Mesenchymal stem cell (in vitro differentiated cells and primary cell): ENCODE measurements around the gene LBR.
A peak's percentile ranks its signal among the peaks of the same experiment; 100 is the strongest.

Source experiments
- DNase-seq: peaks from one replicate; pipeline ENCODE4 v3.0.0-alpha.2; 2013
- H2AFZ ChIP-seq: one replicate; pipeline ENCODE4 v1.6.1; 2013; ENCODE audit warnings: low read depth, mild to moderate bottlenecking, control low read depth, inconsistent platforms, low read length, moderate library complexity
- H2AK5ac ChIP-seq: 2 replicates; pipeline ENCODE4 v1.6.1; 2013; ENCODE audit warnings: low read length, moderate library complexity, mild to moderate bottlenecking, inconsistent platforms; ENCODE audit not compliant: severe bottlenecking
- H2BK120ac ChIP-seq: one replicate; pipeline ENCODE4 v1.6.1; 2013; ENCODE audit warnings: low read depth, mild to moderate bottlenecking, inconsistent platforms, low read length, moderate library complexity
- H2BK12ac ChIP-seq, 2 experiments: one replicate each; pipeline ENCODE4 v1.6.1; 2013; ENCODE audit warnings: inconsistent platforms in 2 of 2, low read length in 2 of 2, mild to moderate bottlenecking in 2 of 2, moderate library complexity in 2 of 2, control low read depth in 1 of 2
- H2BK15ac ChIP-seq: one replicate; pipeline ENCODE4 v1.6.1; 2013; ENCODE audit warnings: mild to moderate bottlenecking, low read depth, inconsistent platforms; ENCODE audit not compliant: poor library complexity, severe bottlenecking
- H2BK5ac ChIP-seq: 2 replicates; pipeline ENCODE4 v1.6.1; 2013; ENCODE audit warnings: low read depth, mild to moderate bottlenecking, low read length, control low read depth, inconsistent platforms; ENCODE audit not compliant: poor library complexity, severe bottlenecking
- H3K14ac ChIP-seq, 2 experiments: one replicate each; pipeline ENCODE4 v1.6.1; 2013; ENCODE audit warnings: inconsistent platforms in 2 of 2, low read length in 2 of 2, control low read depth in 1 of 2, mild to moderate bottlenecking in 1 of 2, moderate library complexity in 1 of 2
- H3K18ac ChIP-seq, 2 experiments: one replicate each; pipeline ENCODE4 v1.6.1; 2013; ENCODE audit warnings: inconsistent platforms in 2 of 2, low read length in 2 of 2, control low read depth in 1 of 2, low read depth in 1 of 2, mild to moderate bottlenecking in 1 of 2
- H3K23ac ChIP-seq, 2 experiments: one replicate each; pipeline ENCODE4 v1.6.1; 2013; ENCODE audit warnings: inconsistent platforms in 2 of 2, low read length in 2 of 2, mild to moderate bottlenecking in 2 of 2, moderate library complexity in 2 of 2, control low read depth in 1 of 2
- H3K27ac ChIP-seq: 2 replicates; pipeline ENCODE4 v1.5.1; 2013; ENCODE audit warnings: mild to moderate bottlenecking, moderate library complexity, low read length, control low read depth, inconsistent platforms; ENCODE audit not compliant: poor library complexity, severe bottlenecking
- H3K27me3 ChIP-seq, 2 experiments: 2 replicates each; pipeline versions ENCODE4 v1.6.1 to v1.7.0; 2013; ENCODE audit warnings: low read length in 2 of 2, mild to moderate bottlenecking in 2 of 2, moderate library complexity in 2 of 2, control low read depth in 1 of 2, inconsistent platforms in 1 of 2; ENCODE audit not compliant: control insufficient read depth in 1 of 2, insufficient read depth in 1 of 2
- H3K36me3 ChIP-seq, 2 experiments: 2 replicates each; pipeline versions ENCODE4 v1.6.1 to v1.7.0; 2013; ENCODE audit warnings: low read length in 2 of 2, control low read depth in 1 of 2, inconsistent platforms in 1 of 2, low read depth in 1 of 2, mild to moderate bottlenecking in 1 of 2; ENCODE audit not compliant: insufficient read depth in 2 of 2, control insufficient read depth in 1 of 2
- H3K4ac ChIP-seq, 2 experiments: one replicate each; pipeline ENCODE4 v1.6.1; 2013; ENCODE audit warnings: inconsistent platforms in 2 of 2, low read length in 2 of 2, mild to moderate bottlenecking in 2 of 2, moderate library complexity in 2 of 2, control low read depth in 1 of 2, low read depth in 1 of 2
- H3K4me1 ChIP-seq: 2 replicates; pipeline ENCODE4 v1.6.1; 2013; ENCODE audit warnings: low read depth, low read length, control low read depth; ENCODE audit not compliant: control insufficient read depth, insufficient read depth
- H3K4me2 ChIP-seq: 2 replicates; pipeline ENCODE4 v1.6.1; 2013; ENCODE audit warnings: low read length, mild to moderate bottlenecking, inconsistent platforms; ENCODE audit not compliant: poor library complexity, severe bottlenecking
- H3K4me3 ChIP-seq, 2 experiments: 2 replicates each; pipeline versions ENCODE4 v1.5.1 to v1.7.0; 2013; ENCODE audit warnings: low read length in 2 of 2, mild to moderate bottlenecking in 2 of 2, control low read depth in 1 of 2, low read depth in 1 of 2; ENCODE audit not compliant: insufficient read depth in 1 of 2
- H3K79me1 ChIP-seq: replicated peaks from 2 replicates; pipeline ENCODE4 v1.6.1; 2013; ENCODE audit warnings: mild to moderate bottlenecking, control low read depth, low read length, inconsistent platforms; ENCODE audit not compliant: poor library complexity, severe bottlenecking
- H3K9ac ChIP-seq: 2 replicates; pipeline ENCODE4 v1.7.0; 2013; ENCODE audit warnings: mild to moderate bottlenecking, low read length, moderate library complexity
- H3K9me3 ChIP-seq: 2 replicates; pipeline ENCODE4 v1.7.0; 2013; ENCODE audit warnings: mild to moderate bottlenecking, low read length; ENCODE audit not compliant: control insufficient read depth
- H4K8ac ChIP-seq: one replicate; pipeline ENCODE4 v1.6.1; 2013; ENCODE audit warnings: inconsistent platforms, mild to moderate bottlenecking, low read length, moderate library complexity
- H4K91ac ChIP-seq: one replicate; pipeline ENCODE4 v1.6.1; 2013; ENCODE audit warnings: mild to moderate bottlenecking, low read length, inconsistent platforms
- WGBS: methylation state at CpG from one replicate; pipeline ENCODE4 v1.1.7; 2013; ENCODE audit warnings: mixed read lengths; 5-methylcytosine and 5-hydroxymethylcytosine counted together

The LBR gene

DNA sequence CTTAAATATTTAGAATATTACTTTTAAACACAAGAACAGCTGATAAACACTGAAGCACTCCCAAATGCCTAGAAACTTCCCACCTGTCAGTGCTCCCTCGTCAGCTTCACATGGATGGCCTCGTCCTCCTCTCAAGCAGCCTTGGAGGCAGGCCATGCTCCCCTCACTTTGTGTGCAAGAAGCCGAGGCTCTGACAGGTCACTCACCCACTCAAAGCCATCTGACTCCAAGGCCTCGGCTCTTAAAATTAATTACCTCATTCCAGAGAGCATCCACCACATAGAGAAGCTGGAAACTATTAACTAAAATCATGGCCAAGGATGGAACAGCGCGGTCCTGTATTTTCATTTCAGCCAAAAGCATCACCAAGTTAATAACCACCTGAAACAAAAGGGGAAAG is 17.8 kb downstream of the LBR start:
- Histone ChIP-seq H3K4ac (no peak overlapping the region), H3K79me1 (peaks cover 29% of the 10 kb centered on the region), H3K9me3 (no peaks in the 10 kb centered on the region), H3K4me1 (peaks cover 14% of the 10 kb centered on the region), H3K23ac (no peak overlapping the region), H2BK120ac (no peak overlapping the region), H3K27ac (peak overlapping the region; percentile 22), H2BK5ac (no peak overlapping the region), H2BK15ac (no peak overlapping the region), H2AFZ (no peak overlapping the region), H3K14ac (no peak overlapping the region), H3K27me3 (no peaks in the 10 kb centered on the region), H4K8ac (no peak overlapping the region), H2BK12ac (no peak overlapping the region), H3K36me3 (peaks cover 21 to 66% of the 10 kb centered on the region in 2 experiments), H3K4me2 (no peak overlapping the region), H3K18ac (no peak overlapping the region), H3K9ac (no peak overlapping the region), H3K4me3 (no peak overlapping the region), H2AK5ac (no peak overlapping the region), H4K91ac (no peak overlapping the region)
- DNase-seq, result no peak
- WGBS, result 93% methylated on average over 6 of the region's 6 CpGs

DNA sequence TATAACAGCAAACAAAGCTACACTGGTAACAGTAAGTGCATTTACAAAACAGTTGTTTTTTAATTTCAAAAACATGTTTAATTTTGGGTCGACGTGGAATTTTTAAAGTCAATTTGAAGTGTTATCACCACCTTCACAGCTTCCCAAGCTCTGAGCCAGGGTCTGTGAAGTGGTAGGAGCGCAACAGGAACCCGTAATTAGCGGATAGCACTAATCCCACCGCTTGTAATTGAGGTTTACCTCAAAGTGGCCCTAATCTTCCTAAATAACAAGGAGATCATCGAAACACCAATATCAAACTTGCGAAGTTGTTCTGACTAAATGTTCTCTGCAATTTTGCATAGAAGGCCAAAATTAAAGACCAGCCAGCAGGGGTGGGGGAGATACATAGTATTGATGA is 18.8 kb downstream of the LBR start:
- Histone ChIP-seq H3K4me1 (peaks cover 14% of the 10 kb centered on the region), H3K14ac (no peak overlapping the region), H2BK5ac (no peak overlapping the region), H3K4me3 (no peak overlapping the region), H3K27me3 (no peaks in the 10 kb centered on the region), H3K79me1 (peaks cover 28% of the 10 kb centered on the region), H2AK5ac (no peak overlapping the region), H2BK12ac (no peak overlapping the region), H3K23ac (no peak overlapping the region), H2BK15ac (no peak overlapping the region), H3K18ac (no peak overlapping the region), H3K36me3 (peaks cover 18 to 59% of the 10 kb centered on the region in 2 experiments), H3K27ac (no peak overlapping the region), H3K4ac (no peak overlapping the region), H3K4me2 (no peak overlapping the region), H3K9ac (no peak overlapping the region), H2BK120ac (no peak overlapping the region), H4K91ac (no peak overlapping the region), H3K9me3 (no peaks in the 10 kb centered on the region), H4K8ac (no peak overlapping the region), H2AFZ (no peak overlapping the region)
- no peak for DNase-seq
- WGBS, result 93% methylated on average over 8 of the region's 8 CpGs

DNA sequence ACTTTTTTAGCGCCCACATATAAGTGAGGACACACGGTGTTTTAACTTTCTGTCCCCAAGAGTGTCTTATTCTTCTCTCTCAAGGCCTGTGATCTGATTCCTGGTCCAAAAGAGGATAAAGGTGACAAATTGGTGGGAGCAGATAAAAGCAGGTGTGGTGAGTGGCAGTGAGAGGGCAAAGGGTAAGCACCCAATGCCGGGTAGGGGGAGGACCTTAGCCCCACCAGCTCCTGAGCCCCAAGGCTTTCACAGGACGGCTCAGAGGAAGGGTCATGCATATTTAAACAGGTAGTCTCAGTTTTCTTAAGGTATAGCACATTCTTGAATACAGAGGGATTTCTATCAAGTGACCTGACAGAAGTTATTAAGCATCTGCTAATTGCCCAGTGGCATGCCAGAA is 19.6 kb downstream of the LBR start:
- H3K23ac ChIP-seq, result no peak overlapping the region
- H3K79me1 ChIP-seq, result peaks cover 31% of the 10 kb centered on the region
- no peak overlapping the region for H3K27ac ChIP-seq
- H2BK12ac ChIP-seq, result no peak overlapping the region
- H2AK5ac ChIP-seq, result peak overlapping the region; percentile 77
- DNase-seq, result no peak
- peaks cover 14% of the 10 kb centered on the region for H3K4me1 ChIP-seq
- no peak overlapping the region for H3K4me2 ChIP-seq
- no peak overlapping the region for H2BK120ac ChIP-seq
- WGBS, result 97% methylated on average over 4 of the region's 4 CpGs
- no peak overlapping the region for H3K9ac ChIP-seq
- peaks cover 23 to 58% of the 10 kb centered on the region in 2 experiments for H3K36me3 ChIP-seq
- no peak overlapping the region for H3K4me3 ChIP-seq
- H4K91ac ChIP-seq, result no peak overlapping the region
- no peak overlapping the region for H2BK15ac ChIP-seq
- H3K27me3 ChIP-seq, result no peaks in the 10 kb centered on the region
- no peak overlapping the region for H3K14ac ChIP-seq
- no peak overlapping the region for H3K18ac ChIP-seq
- H2BK5ac ChIP-seq, result no peak overlapping the region
- no peak overlapping the region for H2AFZ ChIP-seq
- no peaks in the 10 kb centered on the region for H3K9me3 ChIP-seq
- peak overlapping the region; percentile 45 for H4K8ac ChIP-seq
- no peak overlapping the region for H3K4ac ChIP-seq

DNA sequence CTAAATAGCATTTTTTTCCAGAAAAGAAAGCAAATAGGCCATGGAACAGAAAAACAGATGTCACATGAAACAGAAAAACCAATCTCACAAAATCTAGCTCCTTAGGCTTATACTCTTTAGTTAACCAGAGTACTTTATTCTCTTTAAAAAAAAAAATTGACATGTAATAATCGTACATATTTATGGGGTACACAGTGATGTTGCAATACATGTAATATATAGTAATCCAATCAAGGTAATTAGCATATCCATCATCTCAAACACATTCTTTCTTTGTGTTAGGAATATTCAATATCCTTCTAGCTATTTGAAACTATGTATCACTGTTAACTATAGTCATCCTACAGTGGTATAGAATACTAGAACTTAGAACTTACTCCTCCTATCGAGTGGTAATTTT is 20.1 kb downstream of the LBR start:
- Histone ChIP-seq H2AFZ (no peak overlapping the region), H3K14ac (no peak overlapping the region), H3K9me3 (no peaks in the 10 kb centered on the region), H3K9ac (no peak overlapping the region), H3K4me1 (peaks cover 11% of the 10 kb centered on the region), H3K27ac (no peak overlapping the region), H3K4me3 (no peak overlapping the region), H3K18ac (no peak overlapping the region), H3K79me1 (peaks cover 32% of the 10 kb centered on the region), H3K36me3 (peaks cover 23 to 58% of the 10 kb centered on the region in 2 experiments), H3K4ac (no peak overlapping the region), H2BK120ac (no peak overlapping the region), H2BK15ac (no peak overlapping the region), H2BK5ac (no peak overlapping the region), H3K27me3 (no peaks in the 10 kb centered on the region), H4K91ac (no peak overlapping the region), H4K8ac (no peak overlapping the region), H3K4me2 (no peak overlapping the region), H3K23ac (no peak overlapping the region), H2BK12ac (no peak overlapping the region), H2AK5ac (no peak overlapping the region)
- no peak for DNase-seq
- 98% methylated on average over 1 of the region's 2 CpGs for whole genome bisulfite sequencing
